ENCODE measurements around the gene STRIP2.
"Not testable (repeated sequence)": the region's sequence is repeated elsewhere in the genome, so short reads cannot be mapped to it uniquely, and the experiment has no call there.

The STRIP2 gene

GRCh38 chr7:129498021-129498420 lies 63.8 kb downstream of the STRIP2 start:
- DNase-seq = peak; percentile 33

GRCh38 chr7:129499999-129500398 lies 65.8 kb downstream of the STRIP2 start:
- no peak for DNase-seq

GRCh38 chr7:129501760-129502707 lies 67.8 kb downstream of the STRIP2 start, which contains the start of gene SMKR1:
Gene SMKR1, plus strand, starts transcription at chr7:129502531. Its CDS starts 294 bp downstream, at chr7:129502825.
- peak; percentile 93 for DNase-seq

GRCh38 chr7:129502708-129503685 lies 68.8 kb downstream of the STRIP2 start:
- DNase-seq = peak; percentile 77

GRCh38 chr7:129503725-129504124 lies 69.5 kb downstream of the STRIP2 start:
- DNase-seq = no peak

- DNase-seq = no peak
Measured at GRCh38 chr7:129512192-129512591, 78.0 kb downstream of the STRIP2 start.

GRCh38 chr7:129513546-129513945 lies 79.3 kb downstream of the STRIP2 start:
- DNase-seq = no peak

- no peak for DNase-seq
Measured at GRCh38 chr7:129514683-129515082, 80.5 kb downstream of the STRIP2 start.

GRCh38 chr7:129515381-129515780 lies 81.1 kb downstream of the STRIP2 start:
- no peak for DNase-seq

GRCh38 chr7:129517931-129518330 lies 83.7 kb downstream of the STRIP2 start:
- no peak for DNase-seq

- DNase-seq = no peak
Measured at GRCh38 chr7:129519464-129519863, 85.2 kb downstream of the STRIP2 start.

GRCh38 chr7:129522088-129522970 lies 88.1 kb downstream of the STRIP2 start:
- no peak for DNase-seq

GRCh38 chr7:129522971-129523340 lies 88.7 kb downstream of the STRIP2 start:
- no peak for DNase-seq

GRCh38 chr7:129523924-129524323 lies 89.7 kb downstream of the STRIP2 start:
- no peak for DNase-seq

- DNase-seq = not testable (repeated sequence)
Measured at GRCh38 chr7:129524405-129524804, 90.2 kb downstream of the STRIP2 start.

GRCh38 chr7:129525225-129525862 lies 91.1 kb downstream of the STRIP2 start:
- no peak for DNase-seq

- DNase-seq = no peak
Measured at GRCh38 chr7:129529643-129530042, 95.4 kb downstream of the STRIP2 start.

- DNase-seq = peak; percentile 69
Measured at GRCh38 chr7:129530795-129531391, 96.7 kb downstream of the STRIP2 start.

GRCh38 chr7:129531721-129532120 lies 97.5 kb downstream of the STRIP2 start:
- no peak for DNase-seq

- no peak for DNase-seq
Measured at GRCh38 chr7:129532375-129532774, 98.1 kb downstream of the STRIP2 start.

GRCh38 chr7:129534558-129535274 lies 100.5 kb downstream of the STRIP2 start:
- DNase-seq = not testable (repeated sequence)

All from activated CD8-positive, alpha-beta memory T cell treated with anti-CD3 and anti-CD28 coated beads for 24 hours (primary cell).